Spleen (tissue), 11 donors: ENCODE results near the gene SCP2. TPM values are rescaled to one million over a fixed set of nuclear protein-coding genes. Genes with fewer than 3 reads are reported as not detected.

Source experiments
- DNase-seq: peaks from one replicate; pipeline ENCODE4 v3.0.0-alpha.2; 2020
- H3K27ac ChIP-seq, 8 donors: fragments of 200-600 bp; sonication (generic) in 7 of 8; 1 replicate in 4 of 8; 2 replicates in 4 of 8; pipeline versions ENCODE4 v1.5.0 to v1.8.0; 2016 to 2021; ENCODE audit warnings: inconsistent platforms in 4 of 8, mild to moderate bottlenecking in 4 of 8, moderate library complexity in 1 of 8
- H3K27me3 ChIP-seq, 7 donors: fragments of 200-600 bp; sonication (generic) in 6 of 7; replicated peaks in 1 of 7; 1 replicate in 4 of 7; 2 replicates in 3 of 7; pipeline versions ENCODE4 v1.5.0 to v1.8.0; 2016 to 2021; ENCODE audit warnings: inconsistent platforms in 3 of 7, mild to moderate bottlenecking in 1 of 7
- H3K36me3 ChIP-seq, 6 donors: fragments of 200-600 bp; sonication (generic) in 5 of 6; 1 replicate in 4 of 6; 2 replicates in 2 of 6; pipeline versions ENCODE4 v1.5.0 to v1.8.0; 2016 to 2021; ENCODE audit warnings: inconsistent platforms in 2 of 6
- H3K4me1 ChIP-seq, 6 donors: fragments of 200-600 bp; sonication (generic) in 5 of 6; 1 replicate in 3 of 6; 2 replicates in 3 of 6; pipeline versions ENCODE4 v1.5.0 to v1.8.0; 2016 to 2021; ENCODE audit warnings: inconsistent platforms in 3 of 6
- H3K4me3 ChIP-seq, 8 donors: fragments of 200-600 bp; sonication (generic) in 7 of 8; 1 replicate in 4 of 8; 2 replicates in 4 of 8; pipeline versions ENCODE4 v1.5.0 to v1.8.0; 2016 to 2021; ENCODE audit warnings: inconsistent platforms in 4 of 8, mild to moderate bottlenecking in 4 of 8, moderate library complexity in 2 of 8
- H3K9me3 ChIP-seq, 8 donors: fragments of 200-600 bp; sonication (generic) in 7 of 8; 1 replicate in 4 of 8; 2 replicates in 4 of 8; pipeline versions ENCODE4 v1.5.0 to v1.8.0; 2016 to 2021; ENCODE audit warnings: inconsistent platforms in 4 of 8
- CTCF ChIP-seq, 11 experiments: fragments of 200-600 bp in 7 of 11; fragments of 450-650 bp in 4 of 11; sonication (generic) in 4 of 11; IDR thresholded peaks in 8 of 11; conservative IDR thresholded peaks in 3 of 11; 1 replicate in 7 of 11; 2 replicates in 4 of 11; pipeline versions ENCODE4 v1.4.0 to v1.8.0; 2016 to 2021; ENCODE audit warnings: antibody characterized with exemption in 11 of 11, inconsistent platforms in 4 of 11, mild to moderate bottlenecking in 1 of 11
- POLR2A ChIP-seq, 3 donors: fragments of 450-650 bp; IDR thresholded peaks; one replicate each; pipeline ENCODE4 v1.5.1; 2017; ENCODE audit warnings: antibody characterized with exemption in 3 of 3, mild to moderate bottlenecking in 1 of 3
- POLR2AphosphoS5 ChIP-seq, 3 donors: sonication (generic); formaldehyde crosslinking; IDR thresholded peaks; one replicate each; pipeline ENCODE4 v1.5.1; 2017; ENCODE audit warnings: antibody characterized with exemption in 3 of 3
- WGBS, 5 donors: extraction: QIAGEN DNeasy Blood & Tissue Kit in 3 of 5; methylation state at CpG; one replicate each; pipeline versions ENCODE4 v1.1.5 to v1.1.7; 2013 to 2018; 5-methylcytosine and 5-hydroxymethylcytosine counted together
- intact Hi-C: fragments of 100-400 bp; cut with DNase I; formaldehyde crosslinking; loops from one replicate; pipeline ENCODE4 v1.15.0; 2023; ENCODE audit warnings: low total_unique reads
- polyA plus RNA-seq, 3 donors: library from polyadenylated mRNA; stranded (reverse); fragments of 200-250 nt; gene quantifications; one replicate each; pipeline ENCODE4 v1.2.1, GENCODE V29; 2013
- total RNA-seq, 7 donors: library from RNA; depleted of rRNA in 3 of 7; stranded (reverse); fragments of >200 nt in 3 of 7; fragmentation: NEBNext Ultra II Directional in 4 of 7; extraction: Animal tissue kit (Norgen Biotek cat#: 25700) in 4 of 7; gene quantifications; one replicate each; pipeline versions ENCODE4 v1.1.0 to v1.2.1, GENCODE V29; 2016 to 2021
- donor health status: healthy with polysubstance abuse.
- donor health status: DM: no; HTN: no; CAD: no; lungs with moderate emphysema.
- donor health status: DM: no; HTN: no; CAD: no.
- donor health status: Bipolar disorder and iron deficiency.
- donor health status: healthy.
- donor health status: DM: no; HTN: no; CAD: no.
- donor health status: DM: yes; HTN: yes; CAD: no.

SCP2 gene
- total and polyA plus RNA-seq, 10 donors = 69.4 to 105 (median 83.6) TPM

GRCh38 chr1:53063744-53064515 lies 136.9 kb downstream of the SCP2 start:
- Histone ChIP-seq H3K4me3 (no peak overlapping the region), H3K4me1 (peaks cover 4 to 22% (median 19%) of the 10 kb centered on the region in 6 donors), H3K27ac (no peak overlapping the region), H3K27me3 (peaks cover 4 to 62% (median 34%) of the 10 kb centered on the region in 7 donors), H3K36me3 (no peaks in the 10 kb centered on the region), H3K9me3 (no peaks in the 10 kb centered on the region)
- intact Hi-C loops = no loop called here
- 89 to 96% (median 95%) methylated on average over 9 of the region's 9 CpGs for WGBS, 5 donors
- no peak for TF ChIP-seq CTCF (IDR thresholded peaks at IDR 0.05 in 8 of 11, conservative IDR thresholded peaks at IDR 0.05 in 3 of 11)
- TF ChIP-seq POLR2AphosphoS5 (IDR thresholded peaks at IDR 0.05) = no peak
- no peak for TF ChIP-seq POLR2A (IDR thresholded peaks at IDR 0.05)
- DNase-seq = no peak

DNA sequence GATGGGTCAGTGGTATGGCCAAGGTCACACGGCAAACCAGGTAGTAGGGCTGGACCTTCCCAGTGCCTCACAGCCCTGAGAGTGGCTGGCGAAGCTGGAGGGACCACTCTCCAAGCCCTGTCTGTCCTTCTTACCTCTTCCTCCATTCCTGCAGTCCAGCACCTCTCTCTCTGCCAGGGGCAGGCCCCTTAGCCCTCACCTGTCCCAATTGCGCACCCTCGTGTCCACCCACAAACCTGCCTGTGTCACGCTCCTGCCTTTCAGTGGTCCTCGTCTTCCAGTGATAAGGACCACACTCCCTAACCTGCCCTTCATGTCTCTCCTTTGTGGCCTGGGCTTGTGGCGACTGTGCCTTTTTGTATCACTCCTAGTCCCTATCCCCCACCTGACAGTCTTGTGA lies 138.3 kb downstream of the SCP2 start:
- DNase-seq = no peak
- TF ChIP-seq CTCF (IDR thresholded peaks at IDR 0.05 in 8 of 11, conservative IDR thresholded peaks at IDR 0.05 in 3 of 11) (no peak), POLR2A (IDR thresholded peaks at IDR 0.05) (no peak), POLR2AphosphoS5 (IDR thresholded peaks at IDR 0.05) (no peak)
- intact Hi-C loops = no loop called here
- Histone ChIP-seq H3K27me3 (peaks cover 4 to 50% (median 29%) of the 10 kb centered on the region in 7 donors), H3K9me3 (no peaks in the 10 kb centered on the region), H3K4me3 (no peak overlapping the region), H3K27ac (no peak overlapping the region), H3K36me3 (no peaks in the 10 kb centered on the region), H3K4me1 (peaks cover 4 to 22% (median 19%) of the 10 kb centered on the region in 6 donors)
- WGBS, 5 donors = 91 to 97% (median 93%) methylated on average over 7 of the region's 7 CpGs

GRCh38 chr1:53066488-53066887 lies 139.4 kb downstream of the SCP2 start:
- intact Hi-C loops = no loop called here
- no peak for DNase-seq
- WGBS, 5 donors = 68 to 81% (median 81%) methylated on average over 6 of the region's 6 CpGs
- Histone ChIP-seq H3K27me3 (peaks cover 4 to 39% (median 22%) of the 10 kb centered on the region in 7 donors), H3K36me3 (no peaks in the 10 kb centered on the region), H3K9me3 (no peaks in the 10 kb centered on the region), H3K4me1 (peaks cover 4 to 18% (median 17%) of the 10 kb centered on the region in 6 donors), H3K27ac (no peak overlapping the region), H3K4me3 (no peak overlapping the region)
- no peak for TF ChIP-seq CTCF (IDR thresholded peaks at IDR 0.05 in 8 of 11, conservative IDR thresholded peaks at IDR 0.05 in 3 of 11)
- no peak for TF ChIP-seq POLR2AphosphoS5 (IDR thresholded peaks at IDR 0.05)
- no peak for TF ChIP-seq POLR2A (IDR thresholded peaks at IDR 0.05)

GRCh38 chr1:53066891-53067738 lies 140.0 kb downstream of the SCP2 start:
- DNase-seq = no peak
- Histone ChIP-seq H3K27ac (no peak overlapping the region), H3K4me1 (peaks cover 4 to 12% (median 11%) of the 10 kb centered on the region in 6 donors), H3K27me3 (peaks cover 4 to 33% (median 16%) of the 10 kb centered on the region in 7 donors), H3K9me3 (no peaks in the 10 kb centered on the region), H3K36me3 (no peaks in the 10 kb centered on the region), H3K4me3 (no peak overlapping the region)
- TF ChIP-seq POLR2AphosphoS5 (IDR thresholded peaks at IDR 0.05) (no peak), POLR2A (IDR thresholded peaks at IDR 0.05) (no peak), CTCF (IDR thresholded peaks at IDR 0.05 in 8 of 11, conservative IDR thresholded peaks at IDR 0.05 in 3 of 11) (no peak)
- intact Hi-C loops = no loop called here
- WGBS, 5 donors = 87 to 92% (median 87%) methylated on average over 9 to 13 of the region's 13 CpGs
